Upper lobe of left lung (tissue), 4 donors: ENCODE data around the gene UQCC2.

Experiments
- EP300 ChIP-seq, 4 donors: sonication (generic); formaldehyde crosslinking; IDR thresholded peaks; one replicate each; pipeline ENCODE4 v1.5.1; 2017; ENCODE audit warnings: antibody characterized with exemption in 4 of 4, control low read depth in 2 of 4
- POLR2A ChIP-seq, 4 donors: fragments of 450-650 bp; IDR thresholded peaks; one replicate each; pipeline ENCODE4 v1.5.1; 2016 to 2017; ENCODE audit warnings: antibody characterized with exemption in 4 of 4, mild to moderate bottlenecking in 2 of 4
- POLR2AphosphoS5 ChIP-seq, 2 donors: sonication (generic); formaldehyde crosslinking; IDR thresholded peaks; one replicate each; pipeline ENCODE4 v1.5.1; 2017; ENCODE audit warnings: antibody characterized with exemption in 2 of 2
- TF ChIP-seq, protein P1 (sequence below), 6 experiments: fragments of 450-650 bp in 4 of 6; fragments of 200-600 bp in 2 of 6; sonication (generic) in 2 of 6; IDR thresholded peaks; one replicate each; pipeline ENCODE4 v1.5.1; 2016 to 2019; ENCODE audit warnings: antibody characterized with exemption in 6 of 6

- TF ChIP-seq, protein P1, sequence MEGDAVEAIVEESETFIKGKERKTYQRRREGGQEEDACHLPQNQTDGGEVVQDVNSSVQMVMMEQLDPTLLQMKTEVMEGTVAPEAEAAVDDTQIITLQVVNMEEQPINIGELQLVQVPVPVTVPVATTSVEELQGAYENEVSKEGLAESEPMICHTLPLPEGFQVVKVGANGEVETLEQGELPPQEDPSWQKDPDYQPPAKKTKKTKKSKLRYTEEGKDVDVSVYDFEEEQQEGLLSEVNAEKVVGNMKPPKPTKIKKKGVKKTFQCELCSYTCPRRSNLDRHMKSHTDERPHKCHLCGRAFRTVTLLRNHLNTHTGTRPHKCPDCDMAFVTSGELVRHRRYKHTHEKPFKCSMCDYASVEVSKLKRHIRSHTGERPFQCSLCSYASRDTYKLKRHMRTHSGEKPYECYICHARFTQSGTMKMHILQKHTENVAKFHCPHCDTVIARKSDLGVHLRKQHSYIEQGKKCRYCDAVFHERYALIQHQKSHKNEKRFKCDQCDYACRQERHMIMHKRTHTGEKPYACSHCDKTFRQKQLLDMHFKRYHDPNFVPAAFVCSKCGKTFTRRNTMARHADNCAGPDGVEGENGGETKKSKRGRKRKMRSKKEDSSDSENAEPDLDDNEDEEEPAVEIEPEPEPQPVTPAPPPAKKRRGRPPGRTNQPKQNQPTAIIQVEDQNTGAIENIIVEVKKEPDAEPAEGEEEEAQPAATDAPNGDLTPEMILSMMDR (IDR thresholded peaks at IDR 0.05), result no peak
- TF ChIP-seq POLR2AphosphoS5 (IDR thresholded peaks at IDR 0.05) (no peak), POLR2A (IDR thresholded peaks at IDR 0.05) (no peak), EP300 (IDR thresholded peaks at IDR 0.05) (no peak)
These were observed 16.4 kb upstream of the UQCC2 start for GRCh38 chr6:33727932-33728331.
